ENCODE results near the gene USP34.
"Not testable (repeated sequence)": the region's sequence is repeated elsewhere in the genome, so short reads cannot be mapped to it uniquely, and the experiment has no call there.

USP34 gene

DNA sequence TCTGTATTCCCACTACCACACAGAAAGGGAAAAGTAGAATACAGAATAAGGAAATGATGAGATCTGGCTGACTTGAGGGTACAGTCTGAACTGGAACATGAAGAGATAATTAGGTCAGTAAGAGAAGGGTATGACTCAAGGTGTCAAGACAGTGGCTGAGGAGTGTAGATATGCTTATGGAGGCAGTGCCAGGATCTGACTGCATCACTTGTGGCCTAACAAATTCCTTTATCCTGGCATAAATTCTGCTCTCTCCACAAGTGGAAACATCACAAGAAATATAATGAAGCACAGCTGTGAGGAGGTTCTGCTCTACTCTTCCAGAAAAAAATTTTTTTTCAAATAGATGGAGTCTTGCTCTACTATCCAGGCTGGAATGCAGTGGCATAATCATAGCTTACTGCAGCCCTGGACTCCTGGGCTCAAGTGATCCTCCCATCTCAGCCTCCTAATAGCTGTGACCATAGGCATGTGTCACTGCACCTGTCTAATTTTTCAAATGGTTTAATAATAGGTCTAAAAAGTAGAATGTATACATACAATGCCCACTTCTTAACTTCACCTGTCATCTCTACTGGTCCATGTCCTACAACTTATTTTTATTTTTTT lies 223.6 kb downstream of the USP34 start:
- peak; percentile 75 for DNase-seq (ENCODE audit: low read depth)

DNA sequence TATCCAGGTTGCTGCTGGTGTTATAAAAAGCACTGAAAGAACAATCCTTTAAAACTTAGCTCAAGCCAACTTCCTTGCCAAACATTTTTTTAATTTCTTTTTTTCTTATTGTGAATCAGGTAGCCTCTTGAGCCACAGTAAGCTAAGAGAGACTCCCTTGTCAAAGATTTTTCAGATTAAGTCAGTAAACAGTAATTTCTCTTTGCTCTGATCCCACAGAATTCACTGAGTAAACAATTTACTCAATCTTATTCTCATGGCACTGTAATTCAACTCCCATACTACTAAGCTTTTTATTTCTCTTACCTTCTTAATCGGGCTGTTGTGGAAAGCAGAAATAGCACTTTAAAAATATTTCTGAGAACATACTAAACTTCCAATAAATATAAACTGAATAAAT lies 226.2 kb downstream of the USP34 start:
- DNase-seq (ENCODE audit: low read depth) = no peak

- no peak for DNase-seq (ENCODE audit: low read depth)
Measured at GRCh38 chr2:61241266-61241665, 229.6 kb downstream of the USP34 start.

GRCh38 chr2:61238219-61239012 lies 232.5 kb downstream of the USP34 start:
- no peak for DNase-seq (ENCODE audit: low read depth)

DNA sequence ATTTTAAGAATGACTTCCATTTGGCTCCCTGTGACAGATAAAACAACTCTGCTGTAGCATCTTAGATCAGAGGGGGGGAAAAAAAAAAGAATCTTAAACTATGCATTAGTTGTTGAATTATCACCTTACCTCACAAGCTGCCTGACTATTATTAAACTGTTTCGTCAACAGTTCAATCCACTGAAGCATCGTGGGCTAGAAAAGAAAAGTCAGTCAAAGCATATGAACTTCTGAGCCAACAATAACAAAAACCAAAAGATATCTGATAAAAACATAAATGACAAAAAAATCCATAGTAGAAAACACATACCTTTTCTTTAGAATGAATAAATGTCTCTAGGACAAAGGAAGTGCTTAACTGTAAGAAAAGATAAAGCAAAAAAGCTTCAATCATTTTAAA lies 235.2 kb downstream of the USP34 start:
- DNase-seq (ENCODE audit: low read depth) = no peak

DNA sequence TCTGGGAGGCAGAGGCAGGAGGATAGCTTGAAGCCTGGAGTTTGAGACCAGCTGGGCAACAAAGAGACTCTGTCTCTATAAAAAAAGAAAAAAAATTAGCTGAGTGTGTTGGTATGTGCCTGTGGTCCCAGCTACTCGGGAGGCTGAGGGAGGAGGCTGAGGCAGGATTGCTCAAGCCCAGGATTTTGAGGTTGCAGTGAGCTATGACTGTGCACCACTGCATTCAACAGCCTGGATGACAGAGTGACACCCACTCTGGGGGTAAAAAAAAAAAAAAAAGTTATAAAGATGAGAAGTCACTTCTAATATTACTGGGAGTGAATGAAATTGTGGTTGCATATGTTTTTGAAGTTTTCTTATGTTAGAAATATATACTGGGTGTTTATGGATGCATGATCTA lies 237.3 kb downstream of the USP34 start:
- DNase-seq (ENCODE audit: low read depth) = no peak

DNA sequence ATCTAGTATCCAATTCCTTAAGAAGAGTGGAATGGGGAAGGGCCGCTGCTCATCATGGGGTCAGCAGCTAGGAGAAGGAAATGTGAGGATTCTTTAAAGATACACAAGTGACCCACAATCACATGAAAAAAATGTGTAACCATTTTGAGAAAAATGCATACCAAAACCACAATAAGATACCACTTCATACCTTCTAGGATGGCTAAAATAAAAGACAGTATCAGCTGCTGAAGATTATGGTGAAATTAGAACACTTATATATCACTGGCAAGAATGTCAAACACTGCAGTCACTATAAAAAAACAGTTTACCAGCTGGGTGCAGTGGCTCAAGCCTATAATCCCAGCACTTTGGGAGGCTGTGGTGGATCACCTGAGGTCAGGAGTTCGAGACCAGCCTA lies 241.0 kb downstream of the USP34 start:
- DNase-seq (ENCODE audit: low read depth) = peak; percentile 31

- no peak for DNase-seq (ENCODE audit: low read depth)
Measured at GRCh38 chr2:61222567-61222966, 248.3 kb downstream of the USP34 start.

- DNase-seq (ENCODE audit: low read depth) = no peak
Measured at GRCh38 chr2:61221819-61222218, 249.1 kb downstream of the USP34 start.

- peak; percentile 59 for DNase-seq (ENCODE audit: low read depth)
Measured at GRCh38 chr2:61220768-61221167, 250.1 kb downstream of the USP34 start.

DNA sequence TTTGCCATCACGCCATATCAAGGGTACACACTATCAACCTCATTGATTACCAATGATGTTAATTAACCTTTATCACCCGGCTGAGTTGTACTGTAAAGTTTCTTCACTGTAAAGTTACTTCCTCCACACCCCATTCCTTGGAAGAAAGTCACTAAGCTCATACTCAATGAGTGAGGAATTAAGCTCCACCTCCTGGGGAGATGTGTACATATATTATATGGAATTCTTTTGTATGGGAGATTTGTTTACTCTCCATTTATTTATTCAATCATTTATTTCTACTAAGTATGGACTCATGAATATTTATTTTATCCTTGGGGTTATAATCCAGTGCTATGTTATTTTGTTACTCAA lies 252.1 kb downstream of the USP34 start:
- no peak for DNase-seq (ENCODE audit: low read depth)

- no peak for DNase-seq (ENCODE audit: low read depth)
Measured at GRCh38 chr2:61218076-61218816, 252.6 kb downstream of the USP34 start.

- DNase-seq (ENCODE audit: low read depth) = no peak
Measured at GRCh38 chr2:61214171-61214570, 256.7 kb downstream of the USP34 start.

DNA sequence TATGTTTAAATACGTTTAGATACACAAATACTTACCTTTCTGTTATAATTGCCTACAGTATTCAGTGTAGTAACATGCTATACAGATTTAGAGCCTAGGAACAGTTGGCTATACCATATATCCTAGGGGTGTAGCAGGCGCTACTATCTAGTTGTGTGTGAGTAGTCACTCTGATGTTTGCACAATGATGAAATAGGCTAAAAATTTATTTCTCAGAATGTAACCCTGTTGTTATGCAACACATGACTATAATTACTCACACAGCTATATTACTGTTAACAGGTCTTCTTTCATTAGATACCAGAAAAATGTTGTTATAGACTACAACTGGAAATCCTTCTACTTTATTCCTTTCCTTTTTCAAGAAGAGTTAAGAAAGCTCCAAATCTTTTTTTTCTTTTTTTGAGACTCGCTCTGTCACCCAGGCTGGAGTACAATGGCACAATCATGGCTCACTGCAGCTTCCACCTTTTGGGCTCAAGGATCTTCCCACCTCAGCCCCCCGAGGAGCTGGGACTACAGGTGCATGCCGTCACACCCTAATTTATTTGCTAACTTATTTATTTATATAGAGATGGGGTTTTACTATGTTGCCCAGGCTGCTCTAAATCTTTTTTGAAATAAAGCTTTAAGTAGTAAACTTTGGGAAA lies 260.4 kb downstream of the USP34 start:
- peak; percentile 89 for DNase-seq (ENCODE audit: low read depth)

DNA sequence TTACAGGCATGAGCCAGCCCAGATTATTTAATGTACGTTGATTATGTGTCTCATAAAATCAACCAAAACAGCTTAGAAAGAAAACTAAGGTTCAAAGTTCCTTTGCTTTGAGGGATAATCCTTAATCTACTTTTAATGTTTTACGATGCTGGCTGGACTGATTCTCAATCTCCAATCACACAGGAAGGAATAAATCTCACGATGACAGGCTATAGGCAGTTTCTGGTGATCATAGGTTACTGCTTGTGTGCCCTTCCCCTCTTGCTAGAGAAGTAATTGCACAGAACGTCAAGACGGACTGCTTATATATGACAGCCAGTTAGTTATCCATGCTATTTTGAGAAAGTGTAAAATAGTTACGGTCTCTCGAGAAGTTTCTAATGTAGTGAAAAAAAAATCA lies 265.8 kb downstream of the USP34 start:
- no peak for DNase-seq (ENCODE audit: low read depth)

DNA sequence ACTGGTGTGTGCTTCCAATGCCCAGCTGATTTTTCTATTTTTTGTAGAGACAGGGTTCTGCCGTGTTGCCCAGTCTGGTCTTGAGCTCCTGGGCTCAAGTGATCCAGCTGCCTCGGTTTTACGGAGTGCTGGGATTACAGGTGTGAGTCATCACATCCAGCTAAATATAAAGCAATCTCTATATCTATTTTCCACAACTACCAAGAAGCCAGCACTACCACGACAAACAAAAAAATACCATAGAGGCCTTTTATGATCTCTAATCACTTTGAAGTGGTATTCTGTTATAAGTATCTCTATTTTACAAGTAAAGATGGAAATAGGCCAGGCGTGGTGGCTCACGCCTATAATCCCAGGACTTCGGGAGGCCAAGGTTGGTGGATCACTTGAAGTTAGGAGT lies 274.2 kb downstream of the USP34 start:
- DNase-seq (ENCODE audit: low read depth) = peak; percentile 44

- DNase-seq (ENCODE audit: low read depth) = not testable (repeated sequence)
Measured at GRCh38 chr2:61194646-61195045, 276.2 kb downstream of the USP34 start.

DNA sequence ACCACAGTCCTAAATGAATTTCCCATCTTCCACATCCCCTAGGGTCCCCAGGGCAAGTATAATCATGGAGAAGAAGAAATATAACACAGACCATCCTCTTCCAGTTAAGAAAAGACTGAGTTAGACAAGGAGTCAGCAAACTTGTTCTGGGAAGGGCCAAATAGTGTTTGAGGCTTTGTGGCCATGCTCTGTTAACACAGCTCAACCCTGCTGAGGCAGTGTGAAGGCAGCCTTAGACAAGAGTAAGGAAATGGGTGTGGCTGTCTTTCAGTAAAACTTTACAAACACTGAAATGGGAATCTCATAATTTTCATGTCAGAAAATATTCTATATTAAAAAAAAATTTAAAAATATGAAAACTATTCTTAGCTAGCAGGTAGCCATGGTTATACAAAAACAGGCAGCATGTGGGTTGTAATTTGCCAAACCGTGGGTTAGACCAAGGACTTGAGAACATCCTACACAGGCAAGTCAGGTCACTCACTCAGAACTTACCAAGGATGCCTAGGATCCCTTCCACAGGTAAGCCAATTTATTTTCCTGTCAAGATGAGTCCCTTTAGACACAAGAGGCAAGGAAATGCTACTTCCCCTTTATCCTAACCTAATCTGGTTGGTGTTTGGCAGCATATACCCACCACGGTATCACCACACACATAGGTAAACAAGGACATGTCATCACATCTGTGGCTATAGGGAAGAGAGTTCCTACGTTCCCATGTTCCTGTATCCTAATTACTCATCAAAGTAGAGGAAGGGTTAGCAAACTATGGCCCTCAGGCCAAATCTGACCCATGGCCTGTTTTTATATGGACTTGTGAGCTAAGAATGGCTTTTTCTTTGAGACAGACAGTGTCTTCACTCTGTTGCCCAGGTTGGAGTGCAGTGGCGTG lies 277.0 kb downstream of the USP34 start:
- DNase-seq (ENCODE audit: low read depth) = no peak

GRCh38 chr2:61187085-61187484 lies 283.8 kb downstream of the USP34 start:
- no peak for DNase-seq (ENCODE audit: low read depth)

DNA sequence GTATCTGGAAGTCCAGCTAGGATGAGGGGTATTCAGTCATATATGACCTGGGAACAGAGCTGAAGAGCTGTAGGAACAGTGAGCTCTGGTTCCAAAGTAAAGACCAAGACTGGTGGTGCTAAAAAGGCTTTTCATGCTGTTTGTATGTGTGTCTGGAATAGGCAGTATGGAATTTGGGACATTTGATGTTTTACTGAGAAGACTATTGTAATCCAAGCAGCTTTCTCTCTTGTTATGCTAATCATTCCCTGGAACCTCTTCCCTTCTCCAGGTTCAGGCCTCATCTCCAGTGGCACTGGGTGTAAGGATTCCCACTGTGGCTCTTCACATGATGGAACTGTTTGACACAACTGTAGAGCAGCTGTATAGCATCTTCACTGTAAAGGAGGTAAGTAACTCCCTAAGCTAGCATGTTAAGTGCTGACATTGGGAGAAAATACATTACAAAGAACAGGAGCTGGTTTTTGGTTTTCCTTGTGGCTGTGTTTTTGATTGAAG lies 285.6 kb downstream of the USP34 start:
- no peak for DNase-seq (ENCODE audit: low read depth)

DNA sequence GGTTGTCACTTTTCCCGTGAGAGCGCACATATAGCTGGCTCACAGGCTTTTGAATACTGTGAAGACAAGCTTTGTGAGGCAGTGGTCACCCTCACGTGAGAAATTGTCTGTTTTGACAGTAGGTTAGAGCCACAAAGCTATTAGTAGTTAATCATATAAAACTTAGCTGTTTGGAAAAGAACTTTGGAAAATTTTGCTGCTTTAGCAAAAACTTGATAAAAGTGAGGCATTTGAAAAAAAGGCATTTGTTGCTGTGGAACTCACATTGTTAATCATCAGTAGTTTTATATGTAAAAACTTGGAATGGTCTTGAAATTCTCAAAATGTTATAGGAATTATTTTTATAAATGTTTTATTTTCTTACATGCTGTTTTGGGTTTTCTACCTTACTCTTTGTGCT lies 286.6 kb downstream of the USP34 start:
- DNase-seq (ENCODE audit: low read depth) = no peak

DNA sequence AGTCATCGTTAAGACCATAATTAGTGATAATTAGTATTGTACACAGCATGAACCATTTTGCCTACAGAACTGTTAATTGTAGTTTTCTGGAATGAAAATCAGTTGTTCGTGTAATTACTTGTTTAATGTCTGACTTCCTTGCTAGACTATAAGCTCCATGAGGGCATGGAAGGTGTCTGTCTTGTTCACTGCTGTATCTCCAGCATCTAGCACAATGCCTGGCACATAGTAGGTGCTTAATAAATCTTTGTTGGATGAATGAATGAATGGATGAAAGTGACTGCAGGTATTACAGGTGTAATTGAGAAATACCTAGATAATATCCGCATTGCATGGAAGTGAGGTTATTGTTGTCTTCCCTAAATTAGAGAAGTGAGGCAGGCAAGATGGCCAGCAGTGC lies 287.1 kb downstream of the USP34 start:
- DNase-seq (ENCODE audit: low read depth) = no peak

Data from iris pigment epithelial cell (primary cell).